Measurements from ENCODE around the gene PDK2.

DNA sequence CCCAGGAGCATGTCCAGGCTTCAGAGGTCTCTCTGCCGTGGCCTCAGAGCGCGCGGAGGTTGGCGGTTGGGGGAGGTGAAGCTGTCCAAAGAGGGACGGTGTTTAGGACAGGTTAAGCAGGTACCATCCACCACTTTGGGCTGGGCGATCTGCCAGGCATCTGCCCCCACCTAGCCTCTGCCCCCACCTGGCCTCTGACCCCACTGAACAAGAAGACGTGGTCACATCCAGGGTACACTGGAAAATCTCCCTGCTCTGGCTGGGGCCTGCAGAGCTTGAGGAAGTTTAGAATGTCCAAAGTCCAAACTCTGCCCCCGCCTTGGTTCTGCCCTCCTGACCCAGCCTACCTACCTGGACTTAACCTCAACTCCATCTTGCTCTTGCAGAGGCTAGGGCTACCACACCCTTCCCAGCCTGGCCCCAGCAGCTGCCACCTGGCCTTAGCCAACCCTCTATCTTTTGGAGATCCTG lies 37.6 kb upstream of the PDK2 start:
- TF ChIP-seq, protein P1, sequence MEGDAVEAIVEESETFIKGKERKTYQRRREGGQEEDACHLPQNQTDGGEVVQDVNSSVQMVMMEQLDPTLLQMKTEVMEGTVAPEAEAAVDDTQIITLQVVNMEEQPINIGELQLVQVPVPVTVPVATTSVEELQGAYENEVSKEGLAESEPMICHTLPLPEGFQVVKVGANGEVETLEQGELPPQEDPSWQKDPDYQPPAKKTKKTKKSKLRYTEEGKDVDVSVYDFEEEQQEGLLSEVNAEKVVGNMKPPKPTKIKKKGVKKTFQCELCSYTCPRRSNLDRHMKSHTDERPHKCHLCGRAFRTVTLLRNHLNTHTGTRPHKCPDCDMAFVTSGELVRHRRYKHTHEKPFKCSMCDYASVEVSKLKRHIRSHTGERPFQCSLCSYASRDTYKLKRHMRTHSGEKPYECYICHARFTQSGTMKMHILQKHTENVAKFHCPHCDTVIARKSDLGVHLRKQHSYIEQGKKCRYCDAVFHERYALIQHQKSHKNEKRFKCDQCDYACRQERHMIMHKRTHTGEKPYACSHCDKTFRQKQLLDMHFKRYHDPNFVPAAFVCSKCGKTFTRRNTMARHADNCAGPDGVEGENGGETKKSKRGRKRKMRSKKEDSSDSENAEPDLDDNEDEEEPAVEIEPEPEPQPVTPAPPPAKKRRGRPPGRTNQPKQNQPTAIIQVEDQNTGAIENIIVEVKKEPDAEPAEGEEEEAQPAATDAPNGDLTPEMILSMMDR (conservative IDR thresholded peaks at IDR 0.05; ENCODE audit: low read depth, low read length), result no peak
- no peak for TF ChIP-seq EZH2phosphoT487 (IDR thresholded peaks at IDR 0.05; ENCODE audit: borderline replicate concordance, low read length)
- no peak for TF ChIP-seq EZH2 (IDR thresholded peaks at IDR 0.05; ENCODE audit: low read length, unreplicated experiment)
